Neural cell (in vitro differentiated cells): ENCODE data around the gene KRT32.

Experiments
- EP300 ChIP-seq: fragments of 450-650 bp; conservative IDR thresholded peaks from 2 replicates; pipeline ENCODE4 v1.6.1; 2014; ENCODE audit warnings: antibody characterized with exemption, mild to moderate bottlenecking, moderate library complexity; ENCODE audit not compliant: poor library complexity, severe bottlenecking
- EZH2 ChIP-seq: fragments of 200-600, 300-800 bp; shearing (Covaris generic), sonication (generic); IDR thresholded peaks from 2 replicates; pipeline ENCODE4 v1.6.1; 2014; ENCODE audit warnings: antibody characterized with exemption, low read length, borderline replicate concordance, mild to moderate bottlenecking; ENCODE audit not compliant: insufficient read depth, poor library complexity, severe bottlenecking
- MXI1 ChIP-seq: fragments of 450-650 bp; conservative IDR thresholded peaks from 2 replicates; pipeline ENCODE4 v1.6.1; 2014; ENCODE audit warnings: antibody characterized with exemption, mild to moderate bottlenecking; ENCODE audit not compliant: poor library complexity, severe bottlenecking
- POLR2AphosphoS5 ChIP-seq: IDR thresholded peaks from 2 replicates; pipeline ENCODE4 v1.6.1; 2012
- TAF1 ChIP-seq: IDR thresholded peaks from 2 replicates; pipeline ENCODE4 v1.6.1; 2012; ENCODE audit warnings: low read depth
- TF ChIP-seq, protein P1 (sequence below): fragments of 450-650 bp; IDR thresholded peaks from 2 replicates; pipeline ENCODE4 v1.5.1; 2014; ENCODE audit warnings: antibody characterized with exemption, mild to moderate bottlenecking, moderate library complexity; ENCODE audit not compliant: poor library complexity, severe bottlenecking

DNA sequence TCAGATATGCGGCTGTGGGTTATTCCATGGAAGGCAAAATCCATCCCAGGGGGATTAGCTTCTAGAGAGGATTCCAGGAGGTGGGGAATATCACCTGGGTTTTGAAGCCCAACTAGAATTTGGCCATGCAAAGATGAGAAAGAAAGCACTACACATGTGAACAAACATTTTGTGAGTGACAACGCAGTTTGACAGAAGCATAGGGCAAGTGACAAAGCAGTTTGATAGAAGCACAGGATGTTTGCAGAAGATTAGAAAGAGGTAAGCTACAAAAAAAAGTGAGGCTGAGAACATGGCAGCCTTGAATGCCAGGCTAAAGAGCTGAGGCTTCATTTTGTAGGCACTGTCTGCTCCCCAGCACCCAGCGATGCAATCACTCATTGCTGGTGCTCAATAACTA lies 14.1 kb downstream of the KRT32 start:
- no peak for TF ChIP-seq MXI1
- TF ChIP-seq EP300, result no peak
- TF ChIP-seq, protein P1, sequence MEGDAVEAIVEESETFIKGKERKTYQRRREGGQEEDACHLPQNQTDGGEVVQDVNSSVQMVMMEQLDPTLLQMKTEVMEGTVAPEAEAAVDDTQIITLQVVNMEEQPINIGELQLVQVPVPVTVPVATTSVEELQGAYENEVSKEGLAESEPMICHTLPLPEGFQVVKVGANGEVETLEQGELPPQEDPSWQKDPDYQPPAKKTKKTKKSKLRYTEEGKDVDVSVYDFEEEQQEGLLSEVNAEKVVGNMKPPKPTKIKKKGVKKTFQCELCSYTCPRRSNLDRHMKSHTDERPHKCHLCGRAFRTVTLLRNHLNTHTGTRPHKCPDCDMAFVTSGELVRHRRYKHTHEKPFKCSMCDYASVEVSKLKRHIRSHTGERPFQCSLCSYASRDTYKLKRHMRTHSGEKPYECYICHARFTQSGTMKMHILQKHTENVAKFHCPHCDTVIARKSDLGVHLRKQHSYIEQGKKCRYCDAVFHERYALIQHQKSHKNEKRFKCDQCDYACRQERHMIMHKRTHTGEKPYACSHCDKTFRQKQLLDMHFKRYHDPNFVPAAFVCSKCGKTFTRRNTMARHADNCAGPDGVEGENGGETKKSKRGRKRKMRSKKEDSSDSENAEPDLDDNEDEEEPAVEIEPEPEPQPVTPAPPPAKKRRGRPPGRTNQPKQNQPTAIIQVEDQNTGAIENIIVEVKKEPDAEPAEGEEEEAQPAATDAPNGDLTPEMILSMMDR, result no peak
- no peak for TF ChIP-seq TAF1
- no peak for TF ChIP-seq EZH2
- TF ChIP-seq POLR2AphosphoS5, result no peak
